HepG2 (cell line): ENCODE data around the gene IQCB1. TPM values are rescaled to one million over a fixed set of nuclear protein-coding genes. Genes with fewer than 3 reads are reported as not detected.

Experiments
- AGO1 ChIP-seq: fragments of 200-400 bp; formaldehyde crosslinking; IDR thresholded peaks from 2 replicates; pipeline ENCODE4 v1.6.1; 2017; ENCODE audit warnings: mild to moderate bottlenecking, low read depth, low read length, moderate library complexity; ENCODE audit not compliant: poor library complexity, severe bottlenecking
- FOXJ3 ChIP-seq: sonication (generic); formaldehyde crosslinking; IDR thresholded peaks from 2 replicates; pipeline ENCODE4 v1.4.0; 2020; ENCODE audit warnings: missing genetic modification reagents, mild to moderate bottlenecking, borderline replicate concordance
- GZF1 ChIP-seq: sonication (generic); formaldehyde crosslinking; IDR thresholded peaks from 2 replicates; pipeline ENCODE4 v1.5.1; 2020; ENCODE audit warnings: mild to moderate bottlenecking, missing genetic modification reagents
- HBP1 ChIP-seq: IDR thresholded peaks from 2 replicates; pipeline ENCODE4 v1.6.1; 2016; ENCODE audit warnings: low read depth, control low read depth
- HNF1A ChIP-seq, 2 experiments: sonication (generic) in 1 of 2; formaldehyde crosslinking in 1 of 2; IDR thresholded peaks; 2 replicates each; pipeline versions ENCODE4 v1.4.0 to v1.6.1; 2016 to 2020; ENCODE audit warnings: borderline replicate concordance in 1 of 2, low read depth in 1 of 2, mild to moderate bottlenecking in 1 of 2, missing genetic modification reagents in 1 of 2
- MAFF ChIP-seq: IDR thresholded peaks from 2 replicates; pipeline ENCODE4 v1.6.1; 2011; ENCODE audit warnings: low read depth, low read length, improper control_type of control experiment
- MED13 ChIP-seq: sonication (generic); formaldehyde crosslinking; IDR thresholded peaks from 2 replicates; pipeline ENCODE4 v1.5.0; 2020; ENCODE audit warnings: missing genetic modification reagents
- MTF2 ChIP-seq: sonication (generic); formaldehyde crosslinking; IDR thresholded peaks from 2 replicates; pipeline ENCODE4 v1.5.0; 2020; ENCODE audit warnings: missing genetic modification reagents, borderline replicate concordance
- NFYB ChIP-seq: sonication (generic); formaldehyde crosslinking; IDR thresholded peaks from 2 replicates; pipeline ENCODE4 v1.4.0; 2020; ENCODE audit warnings: missing genetic modification reagents
- PHF20 ChIP-seq: sonication (generic); formaldehyde crosslinking; IDR thresholded peaks from 2 replicates; pipeline ENCODE4 v1.5.0; 2020; ENCODE audit warnings: mild to moderate bottlenecking, missing genetic modification reagents
- RAD21 ChIP-seq: fragments of 450-650 bp; formaldehyde crosslinking; IDR thresholded peaks from 2 replicates; pipeline ENCODE4 v1.5.0; 2020; ENCODE audit warnings: mild to moderate bottlenecking
- RBM39 ChIP-seq: fragments of 200-400 bp; formaldehyde crosslinking; IDR thresholded peaks from one replicate; pipeline ENCODE4 v1.6.1; 2018; ENCODE audit warnings: antibody characterized with exemption, mild to moderate bottlenecking, low read depth, low read length; ENCODE audit not compliant: poor library complexity, severe bottlenecking
- RELA ChIP-seq: sonication (generic); formaldehyde crosslinking; IDR thresholded peaks from 2 replicates; pipeline ENCODE4 v1.4.0; 2020; ENCODE audit warnings: missing genetic modification reagents
- SAP130 ChIP-seq: IDR thresholded peaks from 2 replicates; pipeline ENCODE4 v1.6.1; 2016; ENCODE audit warnings: low read depth
- ZFP91 ChIP-seq: sonication (generic); formaldehyde crosslinking; IDR thresholded peaks from 2 replicates; pipeline ENCODE4 v1.9.0; 2022; ENCODE audit warnings: missing genetic modification reagents, mild to moderate bottlenecking, borderline replicate concordance
- ZNF160 ChIP-seq: sonication (generic); formaldehyde crosslinking; IDR thresholded peaks from 2 replicates; pipeline ENCODE4 v1.8.0; 2022; ENCODE audit warnings: mild to moderate bottlenecking, inconsistent platforms, missing genetic modification reagents
- ZNF235 ChIP-seq: sonication (generic); formaldehyde crosslinking; IDR thresholded peaks from 2 replicates; pipeline ENCODE4 v1.8.1; 2023; ENCODE audit warnings: mild to moderate bottlenecking, missing genetic modification reagents, borderline replicate concordance
- ZNF598 ChIP-seq: sonication (generic); formaldehyde crosslinking; IDR thresholded peaks from 2 replicates; pipeline ENCODE4 v1.5.1; 2020; ENCODE audit warnings: mild to moderate bottlenecking, missing genetic modification reagents, borderline replicate concordance
- ZNF747 ChIP-seq: sonication (generic); formaldehyde crosslinking; IDR thresholded peaks from 2 replicates; pipeline ENCODE4 v1.8.1; 2023; ENCODE audit warnings: missing genetic modification reagents, mild to moderate bottlenecking, borderline replicate concordance
- ZNF83 ChIP-seq: sonication (generic); formaldehyde crosslinking; IDR thresholded peaks from 2 replicates; pipeline ENCODE4 v1.4.0; 2020; ENCODE audit warnings: missing genetic modification reagents, mild to moderate bottlenecking, borderline replicate concordance
- polyA plus RNA-seq, 8 experiments: library from polyadenylated mRNA; depleted of rRNA in 3 of 8; stranded (reverse) in 7 of 8; unstranded in 1 of 8; fragments of >200 nt; fragmentation: Illumina TruSeq in 4 of 8; extraction: Trizol in 4 of 8; gene quantifications; 2 replicates each; pipeline versions ENCODE4 v1.2.1 to v1.2.3, GENCODE V29; 2011 to 2016; ENCODE audit warnings: low read depth in 4 of 8, missing spikeins in 1 of 8, mixed read lengths in 1 of 8; ENCODE audit not compliant: insufficient read depth in 1 of 8
- total RNA-seq, 5 experiments: library from RNA; depleted of rRNA; stranded (reverse); fragments of >200 nt; fragmentation: Illumina TruSeq; extraction: Trizol; gene quantifications; 2 replicates each; pipeline ENCODE4 v1.2.3, GENCODE V29; 2016; ENCODE audit warnings: low read depth in 1 of 5

The IQCB1 gene
- total and polyA plus RNA-seq, 2 of the 13 experiments (the other 11 are each of a cell fraction or from before 2014, with no cell fraction given) = 18.0 to 41.4 TPM

GRCh38 chr3:121749276-121750086 is 85.4 kb downstream of the IQCB1 start, which contains the start of gene GOLGB1 (continued):
- TF ChIP-seq RAD21 (peak; percentile 53), ZFP91 (CRISPR knock-in tag) (peak; percentile 84), HNF1A (IDR thresholded peaks at IDR 0.05; ENCODE audit: low read depth) (peak; percentile 14; the same call in 1 of the 2 replicates), HNF1A (CRISPR knock-in tag; IDR thresholded peaks at IDR 0.05; ENCODE audit: borderline replicate concordance) (peak; percentile 24; the same call in 1 of the 2 replicates), SAP130 (CRISPR knock-in tag) (peak; percentile 95), ZNF235 (CRISPR knock-in tag) (peak; percentile 61; the same call in 1 of the 2 replicates), HBP1 (no peak), NFYB (CRISPR knock-in tag) (peak; percentile 97), PHF20 (CRISPR knock-in tag) (peak; percentile 89), FOXJ3 (CRISPR knock-in tag) (peak; percentile 44), ZNF160 (CRISPR knock-in tag) (peak; percentile 69; the same call in 1 of the 2 replicates), GZF1 (0 out of 2 replicates have a peak, but pooled peaks have one; percentile 47), RELA (peak; percentile 58; the same call in 1 of the 2 replicates), ZNF747 (no peak), ZNF598 (0 out of 2 replicates have a peak, but pooled peaks have one; percentile 30), MAFF (peak; percentile 26; the same call in 1 of the 2 replicates), MTF2 (CRISPR knock-in tag) (0 out of 2 replicates have a peak, but pooled peaks have one; percentile 4), MED13 (CRISPR knock-in tag) (peak; percentile 65; the same call in 1 of the 2 replicates), ZNF83 (CRISPR knock-in tag) (peak; percentile 72; the same call in 1 of the 2 replicates), RBM39 (peak; percentile 67), AGO1 (peak; percentile 49)
